ENCODE data around the gene OSBPL5. TPM values are rescaled to one million over a fixed set of nuclear protein-coding genes. Genes with fewer than 3 reads are reported as not detected.

OSBPL5 gene
- total RNA-seq, 1 donor = 20.5 TPM

DNA sequence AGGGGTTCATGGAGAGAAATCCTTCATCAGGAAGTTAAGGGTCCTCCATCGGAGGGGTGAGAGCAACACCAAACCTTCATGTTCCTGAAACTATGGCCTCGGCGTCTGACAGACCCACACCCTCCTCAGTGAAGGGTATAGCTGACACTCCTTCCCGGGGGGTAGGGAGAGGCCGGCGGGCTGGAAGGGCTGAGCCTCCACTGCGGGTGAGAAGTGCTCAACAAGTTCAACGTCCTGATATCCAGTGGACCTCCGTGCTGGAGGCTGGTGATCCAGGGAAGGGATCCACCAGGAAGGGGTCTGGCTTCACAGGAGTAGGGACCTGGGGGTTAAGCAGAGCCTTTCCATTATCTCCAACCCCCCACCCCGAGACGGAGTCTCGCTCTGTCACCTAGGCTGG, 120.2 kb downstream of the OSBPL5 start:
- no peak for DNase-seq (ENCODE audit: low read depth in 2 of 3, low spot score in 2 of 3)

DNA sequence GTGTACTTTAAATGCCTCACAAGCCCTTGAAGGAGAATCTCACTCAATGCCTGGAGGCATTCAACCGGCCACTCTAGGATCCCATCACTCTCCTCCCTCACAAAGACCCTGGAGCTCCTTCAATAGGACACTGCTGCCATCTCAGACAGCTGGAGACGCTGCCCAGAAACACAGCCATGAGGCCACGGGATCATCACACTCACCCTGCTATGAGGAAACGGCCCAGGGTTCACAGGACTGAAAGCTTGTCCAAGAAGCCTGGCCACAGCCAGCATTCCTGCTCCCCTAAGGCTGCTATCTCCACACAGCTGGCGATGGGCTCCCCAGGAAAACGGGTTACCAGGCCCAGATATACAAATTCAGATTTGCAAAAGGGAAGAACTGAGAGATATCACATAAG, 121.1 kb downstream of the OSBPL5 start:
- DNase-seq (ENCODE audit: low read depth in 2 of 3, low spot score in 2 of 3) = no peak

DNA sequence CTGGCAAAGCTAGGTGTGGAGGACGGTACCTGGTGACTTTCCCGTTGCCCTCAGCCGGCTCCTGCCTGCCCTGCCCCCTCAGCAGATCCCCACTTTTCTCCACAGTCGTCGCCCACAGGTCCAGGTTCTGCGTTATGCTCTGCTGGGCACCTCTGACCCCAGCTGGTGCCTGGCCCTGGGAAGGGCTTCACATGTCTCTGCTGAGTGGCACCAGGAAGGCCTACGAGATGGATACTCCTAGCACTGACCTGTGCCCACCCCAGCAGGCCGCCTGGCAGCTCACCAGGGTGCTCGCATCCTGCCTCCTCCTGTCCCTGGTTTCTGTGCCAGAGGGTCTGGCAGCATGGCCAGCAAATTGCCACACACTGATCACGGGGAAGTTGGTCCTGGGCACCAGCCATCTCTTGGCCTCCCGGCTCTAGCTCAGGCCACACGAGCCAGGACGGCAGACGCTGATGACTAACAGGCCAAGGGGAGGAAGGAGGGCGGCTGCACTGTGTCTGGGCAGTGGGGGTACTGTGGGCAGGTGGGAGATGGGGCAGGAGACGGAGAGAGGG, 121.7 kb downstream of the OSBPL5 start:
- DNase-seq (ENCODE audit: low read depth in 2 of 3, low spot score in 2 of 3) = no peak

DNA sequence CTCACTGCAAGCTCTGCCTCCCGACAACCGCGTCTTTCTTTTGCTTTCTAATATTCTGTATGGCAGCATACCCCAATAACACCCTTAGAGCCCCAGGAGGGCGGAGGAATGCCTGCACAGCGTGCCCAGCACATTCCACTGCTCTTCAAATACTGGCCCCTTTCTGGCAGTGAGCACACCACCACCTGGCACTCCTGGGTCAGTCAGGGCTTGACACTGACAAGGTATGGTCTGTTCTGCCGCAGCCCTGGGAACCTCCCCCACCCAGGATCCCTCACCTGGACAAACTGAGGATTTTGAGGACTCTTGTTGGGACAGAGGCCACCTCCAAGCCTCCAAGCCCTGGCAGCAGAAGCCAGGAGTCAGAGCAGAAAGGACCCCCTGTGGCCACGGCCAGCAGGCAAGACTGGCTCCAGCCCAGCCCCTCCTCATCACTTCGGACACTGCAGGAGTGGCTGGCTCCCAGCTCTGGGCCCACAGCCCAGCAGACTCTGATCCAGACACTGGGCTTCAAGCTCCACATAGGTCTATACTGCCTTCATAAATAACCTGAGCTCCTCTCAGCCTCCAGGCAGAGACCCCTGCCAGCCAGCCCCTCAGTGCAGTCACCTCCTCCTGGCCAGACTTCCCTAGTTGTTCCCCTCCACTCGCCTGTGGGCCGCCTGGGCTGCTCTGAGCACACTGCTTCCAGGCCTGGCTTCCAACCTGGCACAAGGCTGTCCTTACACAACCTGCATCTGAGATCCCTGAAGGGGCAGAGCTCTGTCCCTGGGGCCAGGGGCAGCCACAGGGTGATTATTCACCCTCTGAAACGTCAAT, 122.4 kb downstream of the OSBPL5 start:
- no peak for DNase-seq (ENCODE audit: low read depth in 2 of 3, low spot score in 2 of 3)

DNA sequence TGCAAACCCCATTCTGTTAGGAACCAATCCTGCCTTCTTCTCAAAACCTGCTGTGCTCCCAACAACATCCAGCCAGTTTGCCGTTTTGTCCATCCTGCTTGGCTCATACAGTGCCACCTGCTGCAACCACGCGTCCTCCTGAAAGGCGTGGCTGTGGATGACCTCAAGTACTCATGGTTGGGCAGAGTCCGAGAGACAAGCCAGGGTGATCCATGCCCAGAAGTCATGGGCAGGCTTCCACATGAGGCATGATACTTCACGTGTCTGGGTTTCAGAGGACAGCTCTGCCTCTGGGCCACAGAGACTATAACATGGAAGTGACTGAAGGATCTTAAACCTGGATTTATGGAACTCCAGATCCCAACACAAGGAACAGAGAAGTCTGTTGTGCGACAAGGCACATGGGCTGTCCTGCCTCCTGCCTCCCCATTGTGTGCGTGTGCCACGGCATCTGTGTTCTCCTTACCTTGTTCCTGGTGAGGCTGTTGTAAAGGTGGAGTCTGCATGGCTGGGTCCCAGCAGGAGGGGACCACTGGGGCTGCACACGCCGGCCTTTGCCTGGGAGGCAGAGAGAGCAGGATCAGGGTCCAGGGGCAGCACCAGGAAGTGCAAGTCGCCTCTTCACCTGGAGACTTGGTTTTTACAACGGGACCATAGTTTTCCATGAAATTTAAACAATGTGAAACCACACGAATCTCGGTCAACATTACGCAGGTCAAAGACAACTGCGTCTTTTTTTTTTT, 123.2 kb downstream of the OSBPL5 start:
- DNase-seq (ENCODE audit: low read depth in 2 of 3, low spot score in 2 of 3) = no peak

DNA sequence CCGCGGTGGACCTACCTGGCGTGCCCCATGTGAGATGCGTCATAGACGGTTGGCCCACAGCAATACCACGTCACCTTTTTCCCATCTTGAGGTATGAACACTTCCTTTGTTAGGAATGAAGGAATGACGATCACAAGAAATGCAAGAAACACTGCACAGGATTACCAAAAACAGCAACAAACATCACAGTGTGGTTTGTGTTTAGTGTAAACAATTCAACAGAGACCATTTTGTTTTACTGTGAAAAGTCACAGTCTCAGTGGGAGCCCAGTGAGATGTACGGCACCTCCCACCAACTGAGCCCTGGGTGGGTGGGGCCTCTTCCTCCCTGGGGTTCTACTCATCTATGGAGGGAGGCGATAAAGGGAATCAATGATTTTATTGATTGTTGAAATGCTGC, 124.2 kb downstream of the OSBPL5 start:
- no peak for DNase-seq (ENCODE audit: low read depth in 2 of 3, low spot score in 2 of 3)

DNA sequence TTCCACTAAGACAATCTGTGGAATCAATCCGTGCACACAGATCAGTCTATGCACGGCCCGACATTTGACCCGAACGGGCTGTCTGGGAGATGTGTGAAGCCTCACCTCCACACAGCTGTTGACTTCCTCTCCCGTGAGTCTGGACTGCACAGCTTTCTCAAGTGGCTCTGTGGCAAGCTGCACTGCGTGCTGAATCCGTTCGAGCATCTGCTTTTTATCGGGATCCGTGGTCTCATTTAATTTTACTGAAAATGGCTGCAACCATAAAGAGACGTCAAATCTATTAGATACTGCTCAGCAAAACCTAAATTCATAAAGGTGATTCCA, 127.2 kb downstream of the OSBPL5 start:
- no peak for DNase-seq (ENCODE audit: low read depth in 2 of 3, low spot score in 2 of 3)

Small RNA genes within 50 kb of the gene (small RNA-seq; reads per million reads assigned to genes)
- gene RNU1-91P = not detected

Other genes starting within 250 kb of the OSBPL5 start
- gene PHLDA2, start 235.9 kb downstream of the OSBPL5 start, total RNA-seq = 1.1 TPM
- gene NAP1L4, start 173.0 kb downstream of the OSBPL5 start, total RNA-seq = 90.2 TPM
- gene CARS1, start 107.9 kb downstream of the OSBPL5 start, total RNA-seq = 16.7 TPM
- not detected for gene MRGPRG, start 53.5 kb upstream of the OSBPL5 start, total RNA-seq
- not detected for gene MRGPRE, start 67.1 kb upstream of the OSBPL5 start, total RNA-seq
- gene ZNF195, start 213.8 kb upstream of the OSBPL5 start, total RNA-seq = 26.1 TPM

All from hematopoietic multipotent progenitor cell (in vitro differentiated cells).